HG02642 (cell line): Measurements from ENCODE around the gene TOP3A.
"Not testable (repeated sequence)": the region's sequence is repeated elsewhere in the genome, so short reads cannot be mapped to it uniquely, and the experiment has no call there.

Experiments used
- ATAC-seq: cut with Tn5 transposase; IDR thresholded peaks from one replicate; pipeline ENCODE4 v1.9.1; 2021; ENCODE audit warnings: mild to moderate bottlenecking; ENCODE audit not compliant: unreplicated experiment, poor library complexity

TOP3A gene

GRCh38 chr17:18324140-18325050 is 9.6 kb upstream of the TOP3A start:
- ATAC-seq, result no peak

DNA sequence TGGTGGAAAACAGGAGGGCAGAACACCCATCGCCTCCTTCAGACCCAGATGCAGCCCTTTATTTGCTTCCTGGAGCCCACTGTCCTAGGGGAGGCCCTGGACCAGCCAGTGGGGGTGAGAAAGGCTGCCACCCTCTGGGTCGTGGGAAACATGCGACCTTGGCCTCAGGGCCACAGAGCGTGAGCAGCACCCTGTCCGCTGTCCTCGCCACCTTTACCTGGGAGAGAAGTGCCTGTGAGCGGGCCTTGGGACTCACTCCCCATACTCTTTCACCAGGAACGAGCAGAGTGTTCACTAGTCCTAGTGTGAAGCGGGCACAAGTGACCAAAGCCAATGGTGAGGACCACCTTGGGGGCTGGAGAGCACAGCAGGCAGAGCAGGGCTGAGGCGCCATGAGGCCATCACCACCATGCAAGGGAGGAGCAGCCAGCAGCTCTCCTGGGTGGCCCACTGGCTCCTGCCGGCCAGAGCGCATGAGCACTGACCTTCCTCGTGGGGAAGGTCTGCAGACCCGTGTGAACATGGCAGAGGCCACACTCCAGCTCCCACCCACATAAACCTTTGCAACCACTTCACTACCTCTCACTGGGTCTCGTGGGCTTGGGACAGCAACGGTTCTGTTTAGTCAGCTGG is 8.8 kb upstream of the TOP3A start:
- no peak for ATAC-seq

DNA sequence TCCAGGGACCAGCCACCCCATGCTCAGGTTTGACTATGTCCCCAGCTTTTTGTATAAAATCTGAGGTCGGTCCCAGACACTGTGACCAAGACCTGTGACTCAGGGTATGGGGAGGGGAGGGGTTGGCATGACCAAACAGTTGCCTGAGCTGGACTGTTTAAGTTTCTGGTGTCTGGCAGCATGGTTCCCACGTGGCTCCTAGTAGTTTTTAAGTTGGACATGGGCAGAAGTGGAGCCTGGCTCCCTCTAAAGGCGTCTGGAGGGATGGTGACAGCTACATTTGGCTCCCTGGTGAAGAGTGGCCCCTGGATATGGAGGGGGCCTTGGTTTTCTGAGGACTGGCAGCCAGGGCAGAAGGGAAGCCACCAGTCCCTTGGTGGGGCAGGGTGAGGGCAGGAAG is 8.2 kb upstream of the TOP3A start:
- no peak for ATAC-seq

DNA sequence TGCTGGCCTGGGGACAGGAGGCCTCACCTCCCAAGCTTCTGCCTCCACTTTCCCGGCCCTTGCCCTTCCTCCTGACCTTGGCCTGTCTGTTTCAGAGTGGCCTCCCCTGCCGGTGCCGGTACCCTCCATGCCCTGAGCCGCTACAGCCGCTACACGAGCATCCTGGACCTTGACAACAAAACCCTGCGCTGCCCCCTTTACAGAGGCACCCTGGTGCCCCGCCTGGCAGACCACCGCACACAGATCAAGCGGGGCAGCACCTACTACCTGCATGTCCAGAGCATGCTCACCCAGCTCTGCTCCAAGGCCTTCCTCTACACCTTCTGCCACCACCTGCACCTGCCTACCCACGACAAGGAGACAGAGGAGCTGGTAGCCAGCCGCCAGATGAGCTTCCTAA is 7.7 kb upstream of the TOP3A start:
- no peak for ATAC-seq

- no peak for ATAC-seq
Measured at GRCh38 chr17:18321309-18321708, 6.5 kb upstream of the TOP3A start.

DNA sequence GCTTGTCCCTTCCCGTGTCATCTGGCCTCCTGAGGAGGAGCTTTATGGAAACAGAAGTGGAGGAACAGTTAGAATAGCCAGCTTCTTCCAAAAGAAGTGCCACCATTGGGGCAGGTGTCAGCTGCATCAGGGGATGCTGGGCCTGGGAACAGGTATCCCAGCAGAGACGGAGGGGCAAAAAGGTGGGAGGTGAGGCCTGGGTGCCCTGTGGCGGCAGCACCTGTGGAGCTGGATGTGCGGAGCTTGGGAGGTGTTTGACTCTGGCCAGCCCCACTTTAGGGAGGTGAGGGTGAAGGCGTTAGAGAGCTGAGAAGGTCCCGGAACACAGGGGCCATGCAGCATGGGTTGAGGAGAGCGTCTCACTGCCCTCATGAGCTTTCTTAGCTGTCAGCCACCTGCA is 5.5 kb upstream of the TOP3A start:
- no peak for ATAC-seq

DNA sequence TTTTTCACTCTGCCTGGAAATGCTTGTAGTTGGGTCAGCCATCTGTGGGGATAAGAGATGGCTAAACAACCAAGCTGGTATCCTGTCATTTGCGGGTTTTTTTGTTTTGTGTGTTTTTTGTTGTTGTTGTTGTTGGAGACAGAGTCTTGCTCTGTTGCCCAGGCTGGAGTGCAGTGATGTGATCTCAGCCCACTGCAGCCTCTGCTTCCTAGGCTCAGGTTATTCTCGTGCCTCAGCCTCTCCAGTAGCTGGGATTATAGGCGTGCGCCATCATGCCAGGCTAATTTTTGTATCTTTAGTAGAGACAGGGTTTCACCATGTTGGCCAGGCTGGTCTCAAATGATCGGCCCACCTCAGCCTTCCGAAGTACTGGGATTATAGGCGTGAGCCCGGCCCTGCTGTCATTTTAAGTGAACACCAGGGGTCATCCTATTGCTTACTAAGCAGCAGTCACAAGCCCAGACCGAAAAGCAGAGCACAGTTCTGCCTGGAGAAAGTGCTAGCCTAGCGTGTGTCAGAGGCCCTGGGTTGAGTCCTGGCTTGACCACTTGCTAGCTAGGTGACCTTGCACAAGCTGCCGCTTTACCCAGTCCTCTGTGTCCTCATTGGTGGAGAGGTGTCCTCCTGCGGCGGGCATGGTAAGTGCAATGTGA is 4.9 kb upstream of the TOP3A start:
- ATAC-seq, result no peak

GRCh38 chr17:18318771-18319450 is 4.1 kb upstream of the TOP3A start:
- ATAC-seq, result no peak

DNA sequence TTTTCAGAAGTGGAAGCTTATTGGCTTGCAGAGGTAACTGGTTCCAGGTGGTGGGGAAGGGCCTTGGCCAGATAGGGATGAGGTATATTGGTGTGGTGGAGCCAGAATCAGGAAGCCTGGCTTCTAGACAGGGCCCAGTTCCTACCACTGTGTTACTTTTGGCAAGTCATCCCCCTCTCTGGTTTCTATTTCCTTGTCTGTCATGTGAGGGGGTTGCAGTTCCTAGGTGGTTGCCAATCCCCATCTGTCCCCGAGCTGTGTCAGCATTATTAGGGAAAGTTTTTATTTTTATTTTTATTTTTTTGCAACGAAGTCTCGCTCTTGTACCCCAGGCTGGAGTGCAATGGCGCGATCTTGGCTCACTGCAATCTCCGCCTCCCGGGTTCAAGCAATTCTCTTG is 3.3 kb upstream of the TOP3A start:
- ATAC-seq, result no peak

GRCh38 chr17:18315961-18316360 is 1.2 kb upstream of the TOP3A start:
- no peak for ATAC-seq

DNA sequence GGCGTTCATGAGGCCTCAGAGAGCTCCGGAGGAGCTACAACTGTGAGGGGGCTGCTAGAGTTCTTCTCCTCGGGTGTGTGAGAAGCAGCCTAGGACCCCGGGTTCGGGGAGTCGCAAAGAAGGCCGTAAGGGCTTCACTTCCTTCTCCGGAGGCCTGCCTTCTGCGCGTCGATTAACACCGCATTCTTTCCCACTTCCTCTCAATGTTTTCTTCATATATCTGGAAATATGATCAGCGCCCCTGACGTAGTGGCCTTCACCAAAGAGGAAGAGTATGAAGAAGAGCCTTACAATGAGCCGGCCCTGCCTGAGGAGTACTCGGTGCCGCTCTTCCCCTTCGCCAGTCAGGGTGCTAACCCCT is 748 bp upstream of the TOP3A start:
- no peak for ATAC-seq

GRCh38 chr17:18314059-18314730 is 599 bp downstream of the TOP3A start:
- ATAC-seq, result no peak

GRCh38 chr17:18309202-18309601 is 5.6 kb downstream of the TOP3A start:
- ATAC-seq, result no peak

- not testable (repeated sequence) for ATAC-seq
Measured at GRCh38 chr17:18303206-18303605, 11.6 kb downstream of the TOP3A start.

DNA sequence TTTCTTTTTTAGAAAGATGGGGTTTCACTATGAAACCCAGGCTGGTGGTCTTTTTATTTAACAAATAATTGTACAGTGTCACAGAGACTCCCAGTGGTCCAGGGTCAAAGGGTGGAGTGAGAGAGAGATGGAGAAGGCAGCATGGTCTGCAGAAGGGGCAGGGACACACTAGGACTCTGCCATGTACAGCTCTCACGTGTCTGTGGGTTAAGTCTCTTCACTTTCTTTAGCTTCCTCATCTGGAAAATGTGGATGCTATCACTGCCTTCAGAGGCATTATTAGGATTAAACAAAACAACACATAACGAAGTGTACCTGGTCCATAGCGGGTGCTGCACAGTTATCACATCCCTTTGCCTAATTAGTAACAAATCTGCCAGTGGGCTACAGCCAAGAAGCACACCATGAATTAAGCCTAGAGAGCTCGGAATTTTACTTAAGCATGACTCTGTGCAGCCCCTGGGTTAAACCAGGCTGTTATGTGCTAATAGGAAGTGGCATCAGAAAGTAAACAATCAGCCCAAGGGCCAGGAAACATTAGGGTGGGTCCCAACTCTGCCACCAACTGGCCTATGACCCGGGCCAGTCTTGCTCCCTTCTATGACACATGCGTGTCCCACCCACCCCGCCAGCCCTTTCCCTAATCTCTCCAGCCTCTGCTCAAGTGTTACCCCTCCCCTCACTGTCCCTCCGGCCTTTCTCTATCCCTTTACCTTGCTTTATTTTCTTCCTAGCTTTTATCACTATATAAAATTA is 13.9 kb downstream of the TOP3A start:
- no peak for ATAC-seq

DNA sequence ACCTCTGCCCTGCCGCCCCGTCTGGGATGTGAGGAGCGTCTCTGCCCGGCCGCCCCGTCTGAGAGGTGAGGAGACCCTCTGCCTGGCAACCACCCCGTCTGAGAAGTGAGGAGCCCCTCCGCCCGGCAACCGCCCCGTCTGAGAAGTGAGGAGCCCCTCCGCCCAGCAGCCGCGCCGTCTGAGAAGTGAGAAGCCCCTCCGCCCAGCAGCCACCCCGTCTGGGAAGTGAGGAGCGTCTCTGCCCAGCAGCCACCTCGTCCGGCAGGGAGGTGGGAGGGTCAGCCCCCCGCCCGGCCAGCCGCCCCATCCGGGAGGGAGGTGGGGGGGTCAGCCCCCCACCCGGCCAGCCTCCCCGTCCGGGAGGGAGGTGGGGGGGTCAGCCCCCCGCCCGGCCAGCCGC is 16.7 kb downstream of the TOP3A start:
- not testable (repeated sequence) for ATAC-seq

DNA sequence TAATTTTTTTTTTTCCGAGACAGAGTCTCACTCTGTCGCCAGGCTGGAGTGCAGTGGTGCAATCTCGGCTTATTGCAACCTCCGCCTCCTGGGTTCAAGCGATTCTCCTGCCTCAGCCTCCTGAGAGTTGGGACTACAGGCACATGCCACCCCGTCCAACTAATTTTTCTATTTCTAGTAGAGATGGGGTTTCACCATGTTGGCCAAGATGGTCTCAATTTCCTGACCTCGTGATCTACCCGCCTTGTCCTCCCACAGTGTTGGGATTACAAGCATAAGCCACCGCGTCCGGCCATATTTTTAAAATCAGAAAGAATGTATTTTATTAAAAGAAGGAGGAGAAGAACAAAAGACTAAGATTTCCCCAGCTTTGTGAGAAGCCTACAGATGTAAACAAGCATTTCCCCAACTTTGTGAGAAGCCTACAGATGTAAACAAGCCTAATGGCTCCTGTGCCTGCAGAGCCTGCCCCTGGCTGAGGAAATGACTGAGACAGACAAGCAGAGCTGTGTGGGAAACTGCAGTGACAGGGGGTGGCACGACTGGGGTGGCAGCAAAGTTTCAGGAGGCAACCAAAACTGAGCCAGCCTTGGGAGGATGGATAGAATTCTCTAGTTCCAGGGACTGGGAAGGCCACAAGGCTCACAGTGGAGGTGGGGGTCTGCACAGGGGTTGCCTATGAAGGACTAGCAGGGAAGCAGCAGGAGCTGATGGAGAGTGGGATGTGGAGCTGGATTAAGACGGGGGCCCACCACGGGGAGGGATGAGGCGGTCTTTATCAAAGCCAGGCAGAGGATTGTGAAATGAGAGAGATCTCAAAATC is 22.9 kb downstream of the TOP3A start:
- ATAC-seq, result no peak

DNA sequence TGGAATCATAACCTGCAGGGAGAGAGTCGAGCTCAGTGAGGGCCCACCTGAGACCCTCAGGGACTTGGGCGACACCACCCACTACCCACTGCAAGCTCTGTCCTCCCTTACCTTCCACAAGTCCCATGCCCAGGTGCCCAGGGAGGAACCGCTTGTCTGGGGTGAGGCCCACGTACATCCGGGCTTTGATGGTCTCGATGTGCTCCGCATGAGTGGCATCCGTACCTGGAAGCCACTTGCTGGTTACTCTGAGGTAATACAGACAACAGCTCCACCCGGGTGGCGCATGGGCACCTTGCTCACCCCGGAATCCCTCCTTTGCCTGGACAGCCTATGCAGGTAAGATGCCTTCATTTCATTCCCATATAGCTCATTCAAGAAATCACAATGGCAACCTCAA is 29.5 kb downstream of the TOP3A start:
- ATAC-seq, result no peak

DNA sequence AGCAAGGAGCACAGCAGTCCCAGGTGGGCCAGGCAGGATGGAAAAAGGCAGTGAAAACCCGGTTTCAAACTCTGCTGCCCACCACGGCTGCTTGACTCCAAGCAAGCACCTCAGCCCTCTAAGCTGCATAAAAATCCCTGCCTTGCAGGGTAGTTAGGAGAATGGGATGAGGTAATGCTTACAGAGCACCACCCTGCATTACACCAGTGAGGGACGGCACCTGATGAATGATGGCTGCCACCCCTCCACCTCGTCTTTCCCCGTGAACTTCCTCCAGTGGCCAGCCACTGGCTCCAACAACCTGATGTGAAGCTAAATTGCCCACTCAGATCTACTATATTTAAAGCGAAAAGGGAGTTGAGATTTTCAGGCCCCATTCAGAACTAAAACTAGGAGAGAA is 33.0 kb downstream of the TOP3A start:
- no peak for ATAC-seq
